Measurements from ENCODE around the gene SIGLEC9. TPM values are rescaled to one million over a fixed set of nuclear protein-coding genes. Genes with fewer than 3 reads are reported as not detected.

SIGLEC9 gene
- total RNA-seq, 1 experiment from 2014 or later, result not detected

DNA sequence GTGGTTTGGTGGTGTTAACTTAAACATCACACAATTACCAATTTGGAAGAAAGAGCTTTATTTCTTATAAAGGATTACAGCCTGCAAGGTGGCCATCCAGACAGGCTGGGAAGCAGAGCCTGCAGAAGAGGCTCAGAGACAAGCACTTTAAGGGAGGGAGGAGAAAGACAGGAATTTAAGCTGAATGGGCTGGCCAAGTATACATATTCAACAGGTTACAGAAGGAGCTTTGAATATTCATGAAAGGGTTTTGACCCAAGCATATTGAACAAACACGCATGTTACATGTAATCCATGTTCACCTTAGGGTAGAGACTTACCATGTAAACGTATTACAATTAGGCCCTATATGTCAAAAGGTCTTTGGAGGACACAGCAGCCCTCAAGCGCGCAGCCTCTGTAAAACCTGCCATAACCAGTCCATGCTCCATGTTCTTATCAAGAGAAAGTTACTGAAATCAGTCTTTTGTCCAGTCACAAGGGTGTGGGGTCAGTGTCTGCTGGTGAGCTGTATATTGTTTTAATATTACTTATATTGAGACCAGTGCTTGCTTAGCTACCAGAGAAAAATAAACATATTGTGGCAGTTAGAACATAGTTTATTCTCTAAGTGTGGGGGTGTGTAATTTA is 37.3 kb downstream of the SIGLEC9 start:
- H4K20me1 ChIP-seq (ENCODE audit: low read length), result no peaks in the 10 kb centered on the region
- H3K27ac ChIP-seq (ENCODE audit: low read length), result no peak overlapping the region
- no peak overlapping the region for H3K4me2 ChIP-seq (ENCODE audit: low read length)
- TF ChIP-seq CTCF (conservative IDR thresholded peaks at IDR 0.05; ENCODE audit: low read depth, low read length) (no peak), EZH2phosphoT487 (IDR thresholded peaks at IDR 0.05; ENCODE audit: borderline replicate concordance, low read length) (no peak), EZH2 (IDR thresholded peaks at IDR 0.05; ENCODE audit: low read length, unreplicated experiment) (no peak)
- no peak overlapping the region for H2AFZ ChIP-seq (ENCODE audit: low read length)
- no peak overlapping the region for H3K9ac ChIP-seq (ENCODE audit: low read length)
- ChIA-PET CTCF (no interaction called here), POLR2A (ENCODE audit: unreplicated experiment) (no interaction called here)
- no peaks in the 10 kb centered on the region for H3K9me3 ChIP-seq (ENCODE audit: low read length)
- no peak for ATAC-seq
- H3K9me2 ChIP-seq (replicated peaks; ENCODE audit: low read length), result no peaks in the 10 kb centered on the region
- no peaks in the 10 kb centered on the region for H3K4me1 ChIP-seq (ENCODE audit: insufficient read depth, low read length)
- H3K4me3 ChIP-seq (ENCODE audit: low read length), result no peak overlapping the region
- no peaks in the 10 kb centered on the region for H3F3A ChIP-seq (ENCODE audit: low read length, unreplicated experiment)
- BruUV-seq (replicated peaks), result no TSS peak
- no peaks in the 10 kb centered on the region for H3K79me2 ChIP-seq (ENCODE audit: low read length)
- intact Hi-C loops (cut with micrococcal nuclease), result no loop called here
- H3K27me3 ChIP-seq (ENCODE audit: low read length), result peaks cover 60% of the 10 kb centered on the region
- H3K36me3 ChIP-seq (ENCODE audit: low read depth, low read length), result no peaks in the 10 kb centered on the region
- no peak for DNase-seq

- BruUV-seq (replicated peaks), result no TSS peak
- ChIA-PET CTCF (no interaction called here), POLR2A (ENCODE audit: unreplicated experiment) (no interaction called here)
- intact Hi-C loops (cut with micrococcal nuclease), result no loop called here
- Histone ChIP-seq H3K4me1 (ENCODE audit: insufficient read depth, low read length) (no peaks in the 10 kb centered on the region), H3F3A (ENCODE audit: low read length, unreplicated experiment) (no peaks in the 10 kb centered on the region), H3K9me2 (replicated peaks; ENCODE audit: low read length) (no peaks in the 10 kb centered on the region), H3K36me3 (ENCODE audit: low read depth, low read length) (no peaks in the 10 kb centered on the region), H3K9ac (ENCODE audit: low read length) (no peak overlapping the region), H2AFZ (ENCODE audit: low read length) (no peak overlapping the region), H3K79me2 (ENCODE audit: low read length) (no peaks in the 10 kb centered on the region), H3K4me3 (ENCODE audit: low read length) (no peak overlapping the region), H3K9me3 (ENCODE audit: low read length) (no peaks in the 10 kb centered on the region), H4K20me1 (ENCODE audit: low read length) (no peaks in the 10 kb centered on the region), H3K4me2 (ENCODE audit: low read length) (no peak overlapping the region), H3K27me3 (ENCODE audit: low read length) (peaks cover 64% of the 10 kb centered on the region), H3K27ac (ENCODE audit: low read length) (no peak overlapping the region)
- DNase-seq (no peak), ATAC-seq (no peak)
- TF ChIP-seq EZH2 (IDR thresholded peaks at IDR 0.05; ENCODE audit: low read length, unreplicated experiment) (no peak), EZH2phosphoT487 (IDR thresholded peaks at IDR 0.05; ENCODE audit: borderline replicate concordance, low read length) (no peak), CTCF (conservative IDR thresholded peaks at IDR 0.05; ENCODE audit: low read depth, low read length) (no peak)
Observed at GRCh38 chr19:51163257-51163656, 38.6 kb downstream of the SIGLEC9 start.

- ChIA-PET POLR2A (ENCODE audit: unreplicated experiment) (no interaction called here), CTCF (no interaction called here)
- H3K27me3 ChIP-seq (ENCODE audit: low read length), result peaks cover 64% of the 10 kb centered on the region
- no TSS peak for BruUV-seq (replicated peaks)
- H3K9ac ChIP-seq (ENCODE audit: low read length), result no peak overlapping the region
- DNase-seq (no peak), ATAC-seq (no peak)
- no peaks in the 10 kb centered on the region for H3K36me3 ChIP-seq (ENCODE audit: low read depth, low read length)
- H3K9me3 ChIP-seq (ENCODE audit: low read length), result no peaks in the 10 kb centered on the region
- H3K79me2 ChIP-seq (ENCODE audit: low read length), result no peaks in the 10 kb centered on the region
- H2AFZ ChIP-seq (ENCODE audit: low read length), result no peak overlapping the region
- TF ChIP-seq EZH2phosphoT487 (IDR thresholded peaks at IDR 0.05; ENCODE audit: borderline replicate concordance, low read length), result no peak
- TF ChIP-seq CTCF (conservative IDR thresholded peaks at IDR 0.05; ENCODE audit: low read depth, low read length), result no peak
- no peak for TF ChIP-seq EZH2 (IDR thresholded peaks at IDR 0.05; ENCODE audit: low read length, unreplicated experiment)
- H3F3A ChIP-seq (ENCODE audit: low read length, unreplicated experiment), result no peaks in the 10 kb centered on the region
- no peaks in the 10 kb centered on the region for H3K4me1 ChIP-seq (ENCODE audit: insufficient read depth, low read length)
- H3K4me2 ChIP-seq (ENCODE audit: low read length), result no peak overlapping the region
- no peak overlapping the region for H3K4me3 ChIP-seq (ENCODE audit: low read length)
- no peaks in the 10 kb centered on the region for H4K20me1 ChIP-seq (ENCODE audit: low read length)
- no peak overlapping the region for H3K27ac ChIP-seq (ENCODE audit: low read length)
- intact Hi-C loops (cut with micrococcal nuclease), result no loop called here
- no peaks in the 10 kb centered on the region for H3K9me2 ChIP-seq (replicated peaks; ENCODE audit: low read length)
Observed at GRCh38 chr19:51164215-51164614, 39.5 kb downstream of the SIGLEC9 start.

Data from PC-3 (cell line).